ENCODE data around the gene MECP2. TPM values are rescaled to one million over a fixed set of nuclear protein-coding genes. Genes with fewer than 3 reads are reported as not detected.

Gene MECP2
- total RNA-seq, 2 experiments from 2014 or later, result 80.7 to 83.0 TPM

DNA sequence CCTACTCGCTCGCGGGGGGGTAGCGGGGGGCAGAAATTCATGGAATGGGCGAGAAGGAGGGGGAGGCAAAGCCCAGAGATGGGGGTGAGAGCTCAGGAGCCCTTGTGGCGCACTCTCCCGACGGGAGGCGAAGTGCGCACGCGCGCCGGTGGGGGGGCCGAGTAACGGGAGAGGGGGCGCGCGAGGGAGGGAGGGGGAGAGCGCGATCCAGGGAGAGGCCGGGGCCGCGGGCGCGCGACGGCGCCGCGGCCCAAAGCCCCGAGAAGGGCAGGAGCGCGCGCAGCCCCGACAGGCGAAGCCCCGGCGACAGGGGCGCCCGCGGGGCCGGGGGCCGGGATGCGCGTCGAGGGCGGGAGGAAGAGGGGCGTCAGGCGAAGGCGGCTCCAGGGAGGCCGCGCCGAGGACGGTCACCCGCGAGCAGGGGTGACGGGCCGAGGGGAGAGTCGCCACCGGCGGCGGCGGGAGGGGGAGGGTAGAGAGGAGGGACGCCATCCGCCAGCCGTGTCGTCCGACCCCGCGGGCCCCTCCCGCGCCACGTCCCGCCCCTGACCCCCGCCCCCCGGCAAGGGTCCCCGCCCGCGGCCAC is 421 bp downstream of the MECP2 start:
- CTCF ChIA-PET, result interaction anchor here (0.8 to 1.5 kb wide), 2 partner anchors 38 to 40 kb away, joined by 3 read pairs; no protein-coding TSS in a partner anchor

DNA sequence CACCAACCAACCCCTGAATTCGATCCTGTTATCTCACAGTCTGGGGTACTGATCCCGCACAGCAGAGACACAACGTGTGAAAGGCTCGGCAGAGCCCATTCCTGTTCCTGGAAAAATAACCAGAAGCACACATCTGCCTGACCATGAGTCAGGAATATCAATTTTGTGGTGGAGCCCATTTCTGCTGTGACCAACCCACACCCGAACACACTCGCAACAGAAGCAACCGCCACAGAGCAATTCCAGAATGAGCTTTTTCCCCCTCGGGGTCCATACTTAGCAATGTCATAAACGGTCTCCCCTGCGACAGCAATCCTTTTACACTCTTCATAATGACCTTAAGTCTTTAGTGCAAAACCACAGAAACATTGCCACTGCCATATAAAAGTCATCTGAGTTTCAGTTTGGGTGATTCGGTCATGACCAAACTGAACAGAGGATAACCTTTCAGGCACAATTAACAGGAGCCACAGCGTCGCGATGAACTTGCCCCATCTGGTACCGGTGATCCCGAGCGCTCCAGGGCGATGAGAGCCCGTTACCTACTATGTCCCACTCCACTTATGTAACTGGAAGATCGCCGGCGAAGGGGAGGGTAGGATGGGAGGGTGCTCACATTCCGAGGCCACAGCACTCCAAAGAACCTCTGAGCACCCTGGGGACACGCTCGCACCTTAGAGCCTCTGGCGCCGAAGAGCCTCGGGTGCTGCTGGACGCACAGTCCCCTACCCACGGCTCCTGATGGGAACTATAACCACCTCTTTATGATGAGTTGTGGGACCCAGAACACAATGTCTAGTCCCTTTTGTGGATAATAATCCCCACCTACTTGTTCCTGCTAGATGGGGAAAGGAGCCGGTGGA is 1.1 kb downstream of the MECP2 start:
- POLR2A ChIA-PET, result interaction anchor here (2.4 kb wide), 1 partner anchor 39 kb away, joined by 6 read pairs; no protein-coding TSS in a partner anchor
- CTCF ChIA-PET, result interaction anchor here (1.5 kb wide), 1 partner anchor 39 kb away, joined by 3 read pairs; no protein-coding TSS in a partner anchor
- peak overlapping the region; percentile 97 for H3K4me3 Mint-ChIP-seq

More for the DNA sequence above, 421 bp downstream of the MECP2 start:
- H3K4me1 Mint-ChIP-seq, result peaks cover 61% of the 10 kb centered on the region
- H3K9me3 Mint-ChIP-seq, result no peaks in the 10 kb centered on the region
- H3K27ac Mint-ChIP-seq, result peak overlapping the region; percentile 96
- peaks cover under 1% of the 10 kb centered on the region for H3K27me3 Mint-ChIP-seq
- POLR2A ChIA-PET, result interaction anchor here (1.0 kb wide), 2 partner anchors 27 to 169 kb away, joined by 3 read pairs; no protein-coding TSS in a partner anchor
- H3K36me3 Mint-ChIP-seq (ENCODE audit: low read depth), result peaks cover 16% of the 10 kb centered on the region
- H3K4me3 Mint-ChIP-seq, result peak overlapping the region; percentile 97
- DNase-seq, result peak; percentile 61

DNA sequence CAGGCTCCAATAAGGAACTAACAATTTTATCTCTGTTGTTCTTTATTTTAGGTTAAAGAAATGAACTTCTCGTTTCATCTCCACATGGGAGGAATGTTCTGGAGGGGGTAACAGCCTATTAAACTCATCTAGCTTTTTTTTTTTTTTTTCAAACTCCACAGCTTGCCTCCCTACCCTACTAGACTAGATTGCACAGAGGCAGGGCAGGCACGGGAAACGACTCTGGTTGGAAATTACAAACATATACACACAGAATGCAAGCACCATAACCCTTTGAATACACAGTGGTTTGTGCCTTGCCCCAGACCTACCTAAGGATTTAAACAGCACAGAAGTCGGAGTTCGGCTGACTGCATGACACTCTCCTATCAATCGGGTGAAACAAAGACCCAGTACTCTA is 2.7 kb downstream of the MECP2 start:
- no peaks in the 10 kb centered on the region for H3K9me3 Mint-ChIP-seq
- DNase-seq, result no peak
- ChIA-PET CTCF (interaction anchor here (1.0 to 1.2 kb wide), 3 partner anchors 29 to 81 kb away, joined by 3 to 5 read pairs (median 3); no protein-coding TSS in a partner anchor), POLR2A (interaction anchor here (0.8 to 2.4 kb wide), 5 partner anchors 12 to 453 kb away, joined by 3 to 6 read pairs (median 5); partner anchors contain the start of gene IKBKG)
- peaks cover 24% of the 10 kb centered on the region for H3K36me3 Mint-ChIP-seq (ENCODE audit: low read depth)
- no peaks in the 10 kb centered on the region for H3K27me3 Mint-ChIP-seq
- H3K27ac Mint-ChIP-seq, result peak overlapping the region; percentile 70
- peak overlapping the region; percentile 97 for H3K4me3 Mint-ChIP-seq
- H3K4me1 Mint-ChIP-seq, result peaks cover 69% of the 10 kb centered on the region

More for the DNA sequence above, 1.1 kb downstream of the MECP2 start:
- Mint-ChIP-seq H3K27me3 (no peaks in the 10 kb centered on the region), H3K27ac (peak overlapping the region; percentile 96), H3K4me1 (peaks cover 65% of the 10 kb centered on the region), H3K36me3 (ENCODE audit: low read depth) (peaks cover 16% of the 10 kb centered on the region), H3K9me3 (no peaks in the 10 kb centered on the region)
- peak; percentile 19 for DNase-seq

DNA sequence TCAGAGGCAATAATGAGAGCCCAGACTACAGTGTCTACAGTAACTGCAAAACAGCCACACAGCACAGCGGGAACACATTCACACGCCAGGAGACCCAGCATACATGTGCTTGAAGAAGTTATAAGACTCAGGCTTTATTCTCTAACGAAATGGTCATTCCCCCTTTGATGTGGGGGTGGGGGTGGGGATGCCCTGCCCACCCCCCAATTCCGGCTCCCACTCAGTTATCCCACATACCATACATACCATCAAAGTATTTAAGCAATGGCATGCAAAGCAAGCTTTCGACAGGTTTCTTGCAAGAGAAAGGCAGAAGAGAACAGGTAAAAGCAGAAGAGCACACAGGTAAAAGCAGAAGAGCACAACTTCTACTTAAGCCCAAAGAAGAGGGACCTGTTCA is 3.6 kb downstream of the MECP2 start:
- Mint-ChIP-seq H3K4me1 (peaks cover 68% of the 10 kb centered on the region), H3K27ac (peak overlapping the region; percentile 70), H3K9me3 (no peaks in the 10 kb centered on the region), H3K36me3 (ENCODE audit: low read depth) (peaks cover 29% of the 10 kb centered on the region), H3K27me3 (no peaks in the 10 kb centered on the region), H3K4me3 (peak overlapping the region; percentile 97)
- POLR2A ChIA-PET, result interaction anchor here (1.1 to 2.4 kb wide), 5 partner anchors 11 to 233 kb away, joined by 3 to 6 read pairs (median 6); no protein-coding TSS in a partner anchor
- CTCF ChIA-PET, result interaction anchor here (0.7 to 1.5 kb wide), 2 partner anchors 30 to 279 kb away, joined by 3 read pairs; no protein-coding TSS in a partner anchor
- DNase-seq, result no peak

DNA sequence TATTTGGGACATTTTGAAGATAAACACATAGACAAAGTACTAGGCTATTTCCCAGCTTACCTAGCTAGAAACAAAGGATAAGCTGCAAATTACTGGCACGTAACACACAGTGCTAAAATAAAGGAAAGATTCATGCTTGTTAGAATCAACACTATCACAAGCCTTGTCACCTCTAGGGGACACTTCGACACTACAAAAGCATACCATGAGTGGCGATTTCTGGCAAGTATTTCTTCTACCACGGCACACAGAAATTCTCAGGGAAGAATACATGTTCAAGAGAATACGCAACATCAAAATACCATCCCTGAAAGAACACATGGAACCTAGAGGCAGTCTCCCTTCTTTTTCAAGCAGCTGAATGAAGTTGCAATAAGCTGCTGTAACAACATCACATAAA is 5.1 kb downstream of the MECP2 start:
- ChIA-PET POLR2A (interaction anchor here (0.8 to 1.8 kb wide), 7 partner anchors 9 to 281 kb away, joined by 3 to 6 read pairs (median 4); no protein-coding TSS in a partner anchor), CTCF (interaction anchor here (0.7 to 1.5 kb wide), 8 partner anchors 9 to 281 kb away, joined by 3 to 7 read pairs (median 3); no protein-coding TSS in a partner anchor)
- Mint-ChIP-seq H3K4me1 (peaks cover 63% of the 10 kb centered on the region), H3K27ac (peak overlapping the region; percentile 76), H3K9me3 (no peaks in the 10 kb centered on the region), H3K4me3 (peak overlapping the region; percentile 39), H3K36me3 (ENCODE audit: low read depth) (peaks cover 36% of the 10 kb centered on the region), H3K27me3 (no peaks in the 10 kb centered on the region)
- DNase-seq, result no peak

DNA sequence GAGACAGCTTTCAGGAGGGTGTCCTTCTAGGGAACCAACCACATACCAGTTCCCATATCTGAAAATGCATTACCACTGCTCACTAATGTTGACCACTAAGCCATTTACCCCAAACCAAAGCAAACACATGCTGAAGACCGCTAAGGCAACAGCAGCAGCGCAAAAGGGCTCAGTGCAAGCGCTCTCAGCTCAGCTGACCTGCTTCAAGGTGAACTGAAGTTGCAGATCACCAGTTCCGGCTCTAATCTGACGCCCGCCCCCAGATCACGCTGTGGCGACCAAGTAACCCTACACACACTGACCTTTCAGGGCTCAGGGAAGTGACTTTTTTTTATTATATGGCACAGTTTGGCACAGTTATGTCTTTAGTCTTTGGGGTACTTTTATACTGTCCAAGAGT is 5.8 kb downstream of the MECP2 start:
- Mint-ChIP-seq H3K36me3 (ENCODE audit: low read depth) (peaks cover 39% of the 10 kb centered on the region), H3K4me1 (peaks cover 63% of the 10 kb centered on the region), H3K9me3 (no peaks in the 10 kb centered on the region), H3K27me3 (no peaks in the 10 kb centered on the region), H3K4me3 (no peak overlapping the region), H3K27ac (peak overlapping the region; percentile 6)
- DNase-seq, result no peak
- POLR2A ChIA-PET, result interaction anchor here (1.0 to 1.2 kb wide), 3 partner anchors 44 to 282 kb away, joined by 3 to 5 read pairs (median 3); no protein-coding TSS in a partner anchor
- CTCF ChIA-PET, result interaction anchor here (0.7 to 1.5 kb wide), 3 partner anchors 15 to 78 kb away, joined by 3 to 4 read pairs (median 3); no protein-coding TSS in a partner anchor

DNA sequence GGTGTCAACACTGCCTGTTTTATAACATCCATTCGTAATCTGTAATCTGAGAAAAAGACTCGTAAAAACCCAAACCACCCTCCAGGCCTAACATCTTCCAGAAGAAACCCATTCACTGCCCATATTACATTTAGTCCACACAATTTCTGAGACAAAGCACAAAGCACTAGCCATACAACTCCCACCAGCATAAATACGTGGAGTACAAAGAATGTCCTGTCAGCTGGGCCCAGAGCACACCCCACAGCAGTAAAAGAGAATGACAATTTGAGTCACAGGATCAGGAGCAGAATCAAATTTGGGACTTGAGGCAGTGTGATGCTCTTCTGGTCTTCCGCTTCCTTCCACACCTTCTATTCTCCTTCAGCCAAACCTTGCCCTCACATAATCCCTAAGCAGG is 6.8 kb downstream of the MECP2 start:
- peak overlapping the region; percentile 50 for H3K27ac Mint-ChIP-seq
- CTCF ChIA-PET, result interaction anchor here (1.0 to 1.5 kb wide), 3 partner anchors 25 to 138 kb away, joined by 3 read pairs; no protein-coding TSS in a partner anchor

DNA sequence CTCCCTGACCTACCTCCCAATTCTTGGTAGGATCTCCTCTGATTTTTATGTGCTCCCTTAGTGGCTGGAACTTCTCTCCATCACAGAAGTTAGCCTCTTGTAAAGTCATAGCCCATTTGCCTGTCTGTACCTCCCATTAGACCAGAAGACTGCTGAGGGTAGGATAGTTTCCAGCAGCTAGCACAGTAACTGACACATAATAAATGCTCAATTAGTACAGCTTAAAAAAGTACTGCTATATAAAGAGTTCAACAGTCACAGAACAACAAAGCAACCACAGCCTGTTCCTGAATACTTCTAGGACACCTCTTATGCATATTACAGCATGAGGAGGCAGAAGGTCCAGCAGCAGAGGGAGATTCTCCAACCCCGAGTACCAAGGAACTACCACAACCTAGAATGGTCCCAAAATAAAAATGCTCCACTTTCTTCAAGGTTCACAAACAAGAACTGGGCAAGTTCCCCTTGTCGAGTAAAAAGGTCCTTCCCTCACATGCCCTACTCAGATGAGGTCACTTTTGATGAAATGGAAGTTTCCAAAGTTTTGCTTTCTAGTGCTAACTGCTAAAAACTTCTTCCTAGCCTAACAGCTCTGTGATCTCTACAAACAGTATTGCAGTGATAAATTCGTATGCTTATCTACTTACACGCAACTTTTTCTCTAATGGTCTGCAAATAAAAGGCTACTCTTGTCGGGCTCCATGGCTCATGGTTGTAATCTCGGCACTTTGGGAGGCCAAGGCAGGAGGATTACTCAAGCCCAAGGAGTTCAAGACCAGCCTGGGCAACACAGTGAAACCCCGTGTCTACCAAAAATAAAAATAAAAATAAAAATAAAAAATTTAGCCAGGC is 12.8 kb downstream of the MECP2 start:
- Mint-ChIP-seq H3K36me3 (ENCODE audit: low read depth) (peaks cover 28% of the 10 kb centered on the region), H3K27ac (peak overlapping the region; percentile 54), H3K27me3 (no peaks in the 10 kb centered on the region), H3K4me1 (peaks cover 33% of the 10 kb centered on the region), H3K4me3 (no peak overlapping the region), H3K9me3 (no peaks in the 10 kb centered on the region)
- no peak for DNase-seq
- ChIA-PET CTCF (no interaction called here), POLR2A (interaction anchor here (1.0 kb wide), 1 partner anchor 14 kb away, joined by 3 read pairs; no protein-coding TSS in a partner anchor)

More for the DNA sequence above, 6.8 kb downstream of the MECP2 start:
- Mint-ChIP-seq H3K36me3 (ENCODE audit: low read depth) (peaks cover 32% of the 10 kb centered on the region), H3K4me1 (peaks cover 56% of the 10 kb centered on the region), H3K27me3 (no peaks in the 10 kb centered on the region), H3K9me3 (no peaks in the 10 kb centered on the region), H3K4me3 (no peak overlapping the region)
- DNase-seq, result no peak
- POLR2A ChIA-PET, result interaction anchor here (1.0 kb wide), 1 partner anchor 282 kb away, joined by 3 read pairs; no protein-coding TSS in a partner anchor

DNA sequence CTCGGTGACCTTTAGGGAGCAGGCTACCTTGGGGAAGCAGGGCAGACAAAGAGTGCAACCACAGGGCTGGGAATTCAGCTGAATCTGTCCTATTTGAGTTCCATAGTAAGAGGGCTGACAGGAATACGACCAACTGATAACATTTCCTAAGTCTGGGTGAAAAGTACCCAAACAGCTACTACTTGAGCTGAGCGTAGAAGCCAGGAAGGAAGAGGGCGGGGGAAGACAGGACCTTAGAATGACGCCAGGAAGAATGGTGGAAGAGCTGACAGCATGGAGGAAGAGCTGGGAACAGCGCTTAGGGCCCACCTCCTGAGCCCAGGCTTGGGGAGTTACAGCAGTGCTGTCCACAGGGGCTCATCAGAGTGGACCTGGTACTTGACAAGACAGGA is 14.4 kb downstream of the MECP2 start:
- Mint-ChIP-seq H3K27ac (peak overlapping the region; percentile 64), H3K27me3 (no peaks in the 10 kb centered on the region), H3K36me3 (ENCODE audit: low read depth) (peaks cover 32% of the 10 kb centered on the region), H3K4me3 (no peak overlapping the region), H3K4me1 (peaks cover 34% of the 10 kb centered on the region), H3K9me3 (no peaks in the 10 kb centered on the region)
- DNase-seq, result no peak
- CTCF ChIA-PET, result interaction anchor here (0.9 to 1.0 kb wide), 2 partner anchors 10 to 15 kb away, joined by 3 to 9 read pairs; no protein-coding TSS in a partner anchor
- POLR2A ChIA-PET, result interaction anchor here (1.0 to 1.7 kb wide), 2 partner anchors 10 to 12 kb away, joined by 6 read pairs; no protein-coding TSS in a partner anchor

DNA sequence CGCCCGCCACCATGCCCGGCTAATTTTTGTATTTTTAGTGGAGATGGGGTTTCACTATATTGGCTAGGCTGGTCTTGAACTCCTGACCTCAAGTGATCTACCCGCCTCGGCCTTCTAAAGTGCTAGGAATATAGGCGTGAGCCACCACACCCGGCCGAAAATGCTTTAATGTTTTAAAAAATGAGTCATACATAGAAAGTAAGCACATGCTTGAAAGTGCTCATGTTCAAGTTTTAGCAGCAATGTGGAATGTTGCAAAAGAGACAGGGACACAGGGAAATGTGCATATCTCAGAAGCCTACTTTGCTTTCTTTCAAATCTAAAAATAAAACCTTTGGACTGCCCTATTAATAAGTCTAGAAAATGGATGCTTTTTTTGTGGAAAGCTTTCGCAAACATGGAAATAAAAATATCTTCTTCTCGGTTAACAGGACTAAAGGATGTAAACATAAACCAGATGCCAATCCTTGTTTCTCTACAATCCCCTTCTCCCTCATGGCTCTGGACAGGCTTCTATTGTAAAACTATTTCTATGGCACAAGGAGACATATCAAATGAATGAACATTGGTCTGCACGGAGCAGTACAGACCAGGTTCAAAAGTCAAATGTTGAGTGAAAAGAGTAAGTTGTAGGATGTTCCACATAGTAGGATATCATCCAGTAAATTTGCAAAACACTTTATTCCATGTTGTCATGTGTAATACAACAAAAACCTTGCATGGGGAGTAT is 15.0 kb downstream of the MECP2 start:
- ChIA-PET POLR2A (interaction anchor here (1.7 kb wide), 1 partner anchor 12 kb away, joined by 6 read pairs; no protein-coding TSS in a partner anchor), CTCF (interaction anchor here (1.0 kb wide), 1 partner anchor 10 kb away, joined by 3 read pairs; no protein-coding TSS in a partner anchor)
- Mint-ChIP-seq H3K27me3 (no peaks in the 10 kb centered on the region), H3K27ac (peak overlapping the region; percentile 64), H3K4me3 (no peak overlapping the region), H3K36me3 (ENCODE audit: low read depth) (peaks cover 27% of the 10 kb centered on the region), H3K4me1 (peaks cover 29% of the 10 kb centered on the region), H3K9me3 (no peaks in the 10 kb centered on the region)
- no peak for DNase-seq

DNA sequence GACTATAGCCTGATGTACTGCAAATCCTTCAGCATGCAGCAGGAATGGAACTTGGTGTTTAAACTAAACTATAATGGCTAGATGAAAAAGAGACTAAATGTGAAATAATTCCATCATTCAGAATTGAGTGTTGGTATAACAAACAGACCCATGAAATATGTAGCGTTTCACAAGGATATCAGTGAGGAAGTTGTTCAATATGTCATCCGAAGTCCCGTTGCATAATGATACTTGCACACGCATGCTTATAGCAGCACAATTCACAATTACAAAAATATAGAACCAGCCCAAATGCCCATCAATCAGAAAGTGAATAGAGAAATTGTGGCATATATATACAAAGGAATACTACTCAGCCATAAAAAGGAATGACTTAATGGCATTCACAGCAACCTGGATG is 20.4 kb downstream of the MECP2 start:
- ChIA-PET POLR2A (no interaction called here), CTCF (interaction anchor here (1.1 kb wide), 1 partner anchor 15 kb away, joined by 3 read pairs; no protein-coding TSS in a partner anchor)
- H3K27me3 Mint-ChIP-seq, result no peaks in the 10 kb centered on the region
- H3K27ac Mint-ChIP-seq, result no peak overlapping the region
- peaks cover 33% of the 10 kb centered on the region for H3K36me3 Mint-ChIP-seq (ENCODE audit: low read depth)
- H3K4me1 Mint-ChIP-seq, result peaks cover 28% of the 10 kb centered on the region
- no peaks in the 10 kb centered on the region for H3K9me3 Mint-ChIP-seq
- no peak for DNase-seq
- no peak overlapping the region for H3K4me3 Mint-ChIP-seq

Measured in activated CD4-positive, alpha-beta memory T cell treated with anti-CD3 and anti-CD28 coated beads, Interleukin-2, amount 10 ng/mL, durations not matched to agents 7 days and 5 days (primary cell).